K562 (cell line): ENCODE measurements around the gene ARPP21. TPM values are rescaled to one million over a fixed set of nuclear protein-coding genes. Genes with fewer than 3 reads are reported as not detected.

Experiments used
- ATAC-seq: fragments of 200-7000 bp; cut with Tn5 transposase; 3 replicates; pipeline ENCODE4 v1.9.1; 2020; ENCODE audit warnings: moderate library complexity
- BruUV-seq: library from RNA; stranded (reverse); fragments of 400-500 nt; replicated peaks from 2 replicates; lab custom pipeline; 2021; lab: Mats Ljungman, UMichigan
- CTCF ChIA-PET: fragments of 300-600 bp; formaldehyde crosslinking; extraction: SDS; loops from one replicate; lab custom pipeline; 2021; ENCODE audit warnings: low intra/inter-chr PET ratio; lab: Yijun Ruan, JAX
- POLR2A ChIA-PET: fragments of 300-600, 350-650 bp; sonication (Branson Sonifier 250); formaldehyde crosslinking; extraction: SDS; loops from one replicate; lab custom pipeline; 2021; ENCODE audit warnings: antibody characterized with exemption, inconsistent platforms; lab: Yijun Ruan, JAX
- DNase-seq, 4 experiments: peaks; one replicate each; pipeline versions ENCODE4 v3.0.0 to v3.0.0-alpha.2; 2011 to 2018; ENCODE audit warnings: low spot score in 3 of 4, mixed read lengths in 3 of 4; ENCODE audit errors: extremely low read depth in 1 of 4
- FAIRE-seq: peaks from 2 replicates; lab custom pipeline; 2011; peaks lifted over from hg19 to GRCh38; lab: Jason Lieb, UNC
- H2AFZ ChIP-seq: 2 replicates; pipeline ENCODE4 v1.6.0; 2011; ENCODE audit warnings: low read depth, low read length, control low read depth, inconsistent platforms
- H3K27ac ChIP-seq: fragments of 200-600 bp; 3 replicates; pipeline ENCODE4 v1.8.0; 2011; ENCODE audit warnings: low read depth, mild to moderate bottlenecking, control low read depth, inconsistent platforms, low read length, moderate library complexity, mixed read lengths; ENCODE audit errors: extremely low read depth
- H3K27me3 ChIP-seq, 2 experiments: fragments of 300-600 bp in 1 of 2; 2 replicates in 1 of 2; 3 replicates in 1 of 2; pipeline versions ENCODE4 v1.6.0 to v1.8.0; 2011; ENCODE audit warnings: inconsistent platforms in 2 of 2, low read length in 2 of 2, mild to moderate bottlenecking in 1 of 2, mixed read lengths in 1 of 2, moderate library complexity in 1 of 2; ENCODE audit not compliant: control insufficient read depth in 2 of 2, insufficient read depth in 2 of 2
- H3K36me3 ChIP-seq: fragments of 300-600 bp; 3 replicates; pipeline ENCODE4 v1.8.0; 2011; ENCODE audit warnings: mild to moderate bottlenecking, low read length, inconsistent platforms; ENCODE audit not compliant: control insufficient read depth, insufficient read depth
- H3K4me1 ChIP-seq, 2 experiments: fragments of 200-600 bp in 1 of 2; replicated peaks in 1 of 2; 2 replicates in 1 of 2; 3 replicates in 1 of 2; pipeline versions ENCODE4 v1.5.1 to v1.8.0; 2011; ENCODE audit warnings: inconsistent platforms in 2 of 2, low read length in 2 of 2, mild to moderate bottlenecking in 1 of 2, mixed read lengths in 1 of 2, moderate library complexity in 1 of 2; ENCODE audit not compliant: control insufficient read depth in 2 of 2, insufficient read depth in 2 of 2
- H3K4me2 ChIP-seq: 2 replicates; pipeline ENCODE4 v1.6.1; 2011; ENCODE audit warnings: low read length, control low read depth, inconsistent platforms, mixed read lengths; ENCODE audit not compliant: insufficient read depth
- H3K4me3 ChIP-seq: fragments of 200-600 bp; sonication (generic), shearing (Covaris generic); 2 replicates; pipeline ENCODE4 v1.5.1; 2016; ENCODE audit warnings: control low read depth, inconsistent platforms
- H3K79me2 ChIP-seq: fragments of 200-600 bp; 3 replicates; pipeline ENCODE4 v1.8.0; 2011; ENCODE audit warnings: low read length, inconsistent platforms; ENCODE audit not compliant: control insufficient read depth, insufficient read depth
- H3K9ac ChIP-seq, 2 experiments: 2 replicates each; pipeline versions ENCODE4 v1.6.0 to v1.6.1; 2011; ENCODE audit warnings: low read depth in 2 of 2, low read length in 2 of 2, control low read depth in 1 of 2, inconsistent platforms in 1 of 2, mild to moderate bottlenecking in 1 of 2, mixed read lengths in 1 of 2; ENCODE audit not compliant: insufficient read depth in 1 of 2
- H3K9me1 ChIP-seq: one replicate; pipeline ENCODE4 v1.6.0; 2011; ENCODE audit warnings: inconsistent platforms, mild to moderate bottlenecking, low read length, moderate library complexity; ENCODE audit not compliant: control insufficient read depth, insufficient read depth
- H3K9me3 ChIP-seq: replicated peaks from 2 replicates; pipeline ENCODE4 v1.5.1; 2011; ENCODE audit warnings: low read depth, low read length, inconsistent platforms; ENCODE audit not compliant: control insufficient read depth, insufficient read depth
- H4K20me1 ChIP-seq: replicated peaks from 2 replicates; pipeline ENCODE4 v1.6.1; 2011; ENCODE audit warnings: low read length, inconsistent platforms, mixed read lengths; ENCODE audit not compliant: control insufficient read depth, insufficient read depth
- ADNP ChIP-seq: fragments of 200-800 bp; sonication (Bioruptor generic); IDR thresholded peaks from 2 replicates; pipeline ENCODE4 v1.6.1; 2016; ENCODE audit warnings: missing genetic modification characterization, missing compliant biosample characterization
- CC2D1A ChIP-seq: fragments of 450-650 bp; IDR thresholded peaks from 2 replicates; pipeline ENCODE4 v1.6.1; 2017; ENCODE audit warnings: mild to moderate bottlenecking
- DMBX1 ChIP-seq: fragments of 250-450 bp; sonication (Bioruptor Pico); IDR thresholded peaks from 2 replicates; pipeline ENCODE4 v1.8.0; 2022; ENCODE audit warnings: inconsistent platforms, mild to moderate bottlenecking, moderate library complexity, borderline replicate concordance
- IRF2 ChIP-seq: sonication (generic); formaldehyde crosslinking; IDR thresholded peaks from 2 replicates; pipeline ENCODE4 v1.8.1; 2022; ENCODE audit warnings: mild to moderate bottlenecking, missing genetic modification reagents
- KDM1A ChIP-seq, 2 experiments: fragments of 450-650 bp; IDR thresholded peaks; 2 replicates each; pipeline ENCODE4 v1.6.1; 2016; ENCODE audit warnings: mild to moderate bottlenecking in 2 of 2
- MTA3 ChIP-seq: fragments of 450-650 bp; formaldehyde crosslinking; IDR thresholded peaks from 2 replicates; pipeline ENCODE4 v1.6.1; 2017; ENCODE audit warnings: mild to moderate bottlenecking, borderline replicate concordance
- NRF1 ChIP-seq, 2 experiments: fragments of 450-650 bp; IDR thresholded peaks in 1 of 2; conservative IDR thresholded peaks in 1 of 2; 2 replicates each; pipeline ENCODE4 v1.6.1; 2014; ENCODE audit warnings: mild to moderate bottlenecking in 2 of 2
- RBBP5 ChIP-seq: fragments of 200-600 bp; sonication (generic); IDR thresholded peaks from 2 replicates; pipeline ENCODE4 v1.6.1; 2012; ENCODE audit warnings: borderline replicate concordance, mild to moderate bottlenecking, low read length, control low read depth, inconsistent platforms; ENCODE audit not compliant: insufficient read depth, poor library complexity, severe bottlenecking
- RBM17 ChIP-seq: fragments of 200-400 bp; formaldehyde crosslinking; IDR thresholded peaks from 2 replicates; pipeline ENCODE4 v1.6.1; 2017; ENCODE audit warnings: low read depth, mild to moderate bottlenecking, low read length, borderline replicate concordance
- U2AF1 ChIP-seq: fragments of 200-400 bp; formaldehyde crosslinking; optimal IDR thresholded peaks from 2 replicates; pipeline ENCODE3; 2017; ENCODE audit warnings: mild to moderate bottlenecking, low read depth, low read length, moderate library complexity
- ZBTB2 ChIP-seq: fragments of 450-650 bp; IDR thresholded peaks from 2 replicates; pipeline ENCODE4 v1.6.1; 2016; ENCODE audit warnings: antibody characterized with exemption
- ZNF232 ChIP-seq: sonication (generic); formaldehyde crosslinking; IDR thresholded peaks from 2 replicates; pipeline ENCODE4 v1.8.0; 2022; ENCODE audit warnings: mild to moderate bottlenecking, missing genetic modification reagents
- ZNF263 ChIP-seq: sonication (generic); formaldehyde crosslinking; IDR thresholded peaks from 2 replicates; pipeline ENCODE4 v1.8.0; 2022; ENCODE audit warnings: mild to moderate bottlenecking, missing genetic modification reagents, borderline replicate concordance
- ZNF518B ChIP-seq: fragments of 250-450 bp; sonication (Bioruptor Pico); IDR thresholded peaks from 2 replicates; pipeline ENCODE4 v1.5.0; 2021; ENCODE audit warnings: mild to moderate bottlenecking, moderate library complexity
- ZNF75A ChIP-seq: fragments of 450-650 bp; formaldehyde crosslinking; IDR thresholded peaks from 2 replicates; pipeline ENCODE4 v1.4.0; 2020; ENCODE audit warnings: mild to moderate bottlenecking
- WGBS: fragments of 100-300 bp; shearing (Covaris generic); methylation state at CpG from one replicate; pipeline ENCODE4 v1.1.6; 2016; ENCODE audit warnings: low coverage, mixed read lengths; ENCODE audit not compliant: insufficient coverage; ENCODE audit errors: missing lambda C conversion rate; 5-methylcytosine and 5-hydroxymethylcytosine counted together
- in situ Hi-C: fragments of 300-500 bp; cut with MboI; formaldehyde crosslinking; loops from 4 replicates; pipeline ENCODE4 v1.15.0; 2018; ENCODE audit warnings: inconsistent platforms, mixed read lengths
- intact Hi-C: fragments of 100-400 bp; cut with micrococcal nuclease; formaldehyde crosslinking; loops from 2 replicates; pipeline ENCODE4 v1.14.2; 2022
- polyA plus RNA-seq, 8 experiments: library from polyadenylated mRNA; depleted of rRNA in 4 of 8; stranded (reverse) in 5 of 8; unstranded in 3 of 8; fragments of >200 nt; fragmentation: Nextera tagmentation in 2 of 8; fragmentation: Illumina TruSeq in 1 of 8; extraction: Ambion mirVana in 2 of 8; extraction: Trizol in 1 of 8; gene quantifications; 2 replicates each; pipeline versions ENCODE4 v1.2.1 to v1.2.3, GENCODE V29; 2011 to 2014; ENCODE audit warnings: inconsistent platforms in 1 of 8, missing spikeins in 1 of 8
- total RNA-seq, 7 experiments: library from RNA; depleted of rRNA in 6 of 7; stranded (reverse); fragments of >200 nt in 6 of 7; fragmentation: Illumina TruSeq in 2 of 7; extraction: Trizol in 2 of 7; gene quantifications; 2 replicates each; pipeline versions ENCODE4 v1.2.1 to v1.2.3, GENCODE V29; 2011 to 2021; ENCODE audit warnings: low replicate concordance in 1 of 7

The ARPP21 gene
- total and polyA plus RNA-seq, 9 of the 15 experiments (the other 6 are each of a cell fraction or from before 2014, with no cell fraction given), result not detected

GRCh38 chr3:35596335-35596995 lies 42.9 kb upstream of the ARPP21 start (continued):
- TF ChIP-seq ZNF518B (CRISPR knock-in tag), result no peak
- TF ChIP-seq U2AF1, result no peak

- H4K20me1 ChIP-seq, result no peaks in the 10 kb centered on the region
- H3K27ac ChIP-seq, result no peak overlapping the region
- intact Hi-C loops (no loop called here), in situ Hi-C loops (no loop called here)
- no peak overlapping the region for H2AFZ ChIP-seq
- no TSS peak for BruUV-seq
- H3K4me3 ChIP-seq, result no peak overlapping the region
- H3K9ac ChIP-seq, result no peak overlapping the region
- H3K9me1 ChIP-seq, result no peaks in the 10 kb centered on the region
- H3K9me3 ChIP-seq, result no peaks in the 10 kb centered on the region; the same call in 1 of the 2 replicates
- H3K27me3 ChIP-seq, result no peaks in the 10 kb centered on the region
- no peak for ATAC-seq
- no peak for FAIRE-seq
- ChIA-PET POLR2A (no interaction called here), CTCF (no interaction called here)
- no peaks in the 10 kb centered on the region for H3K79me2 ChIP-seq
- no peak for DNase-seq
- 4% methylated on average over 3 of the region's 3 CpGs for WGBS
- no peaks in the 10 kb centered on the region for H3K4me1 ChIP-seq
- H3K4me2 ChIP-seq, result no peak overlapping the region
- no peaks in the 10 kb centered on the region for H3K36me3 ChIP-seq
- TF ChIP-seq MTA3 (no peak), ZNF75A (CRISPR knock-in tag) (no peak), DMBX1 (CRISPR knock-in tag) (no peak), NRF1 (conservative IDR thresholded peaks at IDR 0.05 in 1 of 2, IDR thresholded peaks at IDR 0.05 in 1 of 2) (no peak), RBM17 (no peak), ZBTB2 (no peak), ADNP (tag) (no peak), IRF2 (no peak), ZNF263 (no peak), RBBP5 (no peak), ZNF232 (no peak), CC2D1A (no peak), KDM1A (IDR thresholded peaks at IDR 0.05) (no peak)
These were observed 41.8 kb upstream of the ARPP21 start for GRCh38 chr3:35597490-35597889.
